Stimulated activated naive CD4-positive, alpha-beta T cell (primary cell): Measurements from ENCODE around the gene SNX18.
"Not testable (repeated sequence)": the region's sequence is repeated elsewhere in the genome, so short reads cannot be mapped to it uniquely, and the experiment has no call there.

Source experiments
- DNase-seq, 6 experiments: peaks; one replicate each; lab custom pipeline; 2025; lab: John Stamatoyannopoulos, UW

SNX18 gene, protein sequence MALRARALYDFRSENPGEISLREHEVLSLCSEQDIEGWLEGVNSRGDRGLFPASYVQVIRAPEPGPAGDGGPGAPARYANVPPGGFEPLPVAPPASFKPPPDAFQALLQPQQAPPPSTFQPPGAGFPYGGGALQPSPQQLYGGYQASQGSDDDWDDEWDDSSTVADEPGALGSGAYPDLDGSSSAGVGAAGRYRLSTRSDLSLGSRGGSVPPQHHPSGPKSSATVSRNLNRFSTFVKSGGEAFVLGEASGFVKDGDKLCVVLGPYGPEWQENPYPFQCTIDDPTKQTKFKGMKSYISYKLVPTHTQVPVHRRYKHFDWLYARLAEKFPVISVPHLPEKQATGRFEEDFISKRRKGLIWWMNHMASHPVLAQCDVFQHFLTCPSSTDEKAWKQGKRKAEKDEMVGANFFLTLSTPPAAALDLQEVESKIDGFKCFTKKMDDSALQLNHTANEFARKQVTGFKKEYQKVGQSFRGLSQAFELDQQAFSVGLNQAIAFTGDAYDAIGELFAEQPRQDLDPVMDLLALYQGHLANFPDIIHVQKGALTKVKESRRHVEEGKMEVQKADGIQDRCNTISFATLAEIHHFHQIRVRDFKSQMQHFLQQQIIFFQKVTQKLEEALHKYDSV

DNA sequence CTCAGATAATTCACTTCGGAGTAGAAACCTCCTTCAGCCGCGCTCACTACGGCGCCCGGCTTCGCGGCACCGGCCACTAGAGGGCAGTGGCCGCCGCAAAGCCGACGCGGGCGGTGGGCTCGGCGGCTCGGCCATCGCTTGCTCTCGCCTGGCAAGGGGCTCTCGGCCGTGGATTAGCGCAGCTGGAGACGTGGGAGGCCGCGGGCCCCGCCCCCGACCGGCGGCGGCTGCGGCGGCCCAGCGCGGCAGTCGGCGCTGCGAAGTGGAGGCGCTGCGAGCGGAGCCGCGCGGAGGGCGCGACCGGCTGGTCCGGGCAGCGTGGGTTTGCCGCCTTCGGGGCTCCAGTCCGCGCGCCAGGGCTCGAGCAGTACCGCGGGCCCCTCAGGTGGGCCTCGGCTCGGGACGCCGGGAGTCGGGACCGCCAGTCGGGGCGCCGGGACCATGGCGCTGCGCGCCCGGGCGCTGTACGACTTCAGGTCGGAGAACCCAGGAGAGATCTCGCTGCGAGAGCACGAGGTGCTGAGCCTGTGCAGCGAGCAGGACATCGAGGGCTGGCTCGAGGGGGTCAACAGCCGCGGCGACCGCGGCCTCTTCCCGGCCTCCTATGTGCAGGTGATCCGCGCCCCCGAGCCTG lies at the start of gene SNX18:
Gene SNX18 (plus strand): TSS at position 248 of the 634 bp plus-strand sequence. CDS start 194 bp downstream, at position 442.
- DNase-seq, result peak; percentile 83 to 92 (median 88)

DNA sequence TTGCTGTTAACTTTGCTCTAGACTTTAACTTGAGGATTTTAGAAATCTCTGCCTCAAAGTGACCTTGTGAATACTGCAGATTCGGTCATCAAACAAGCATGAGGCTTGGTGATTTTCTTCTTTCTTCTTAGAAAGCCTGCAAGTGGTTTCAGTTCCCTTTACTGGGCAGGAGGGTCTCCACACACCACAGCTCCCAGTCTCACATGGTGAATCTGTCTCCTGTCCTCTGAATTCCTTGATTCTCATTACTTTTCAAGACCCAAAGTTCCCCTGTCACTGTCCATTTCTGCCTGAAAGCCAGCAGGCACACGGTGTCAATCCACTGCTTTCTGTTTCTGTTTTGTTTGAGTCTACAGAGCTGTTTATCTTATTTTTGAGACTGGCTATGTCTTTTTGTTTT lies 47.9 kb upstream of the SNX18 start:
- no peak for DNase-seq

DNA sequence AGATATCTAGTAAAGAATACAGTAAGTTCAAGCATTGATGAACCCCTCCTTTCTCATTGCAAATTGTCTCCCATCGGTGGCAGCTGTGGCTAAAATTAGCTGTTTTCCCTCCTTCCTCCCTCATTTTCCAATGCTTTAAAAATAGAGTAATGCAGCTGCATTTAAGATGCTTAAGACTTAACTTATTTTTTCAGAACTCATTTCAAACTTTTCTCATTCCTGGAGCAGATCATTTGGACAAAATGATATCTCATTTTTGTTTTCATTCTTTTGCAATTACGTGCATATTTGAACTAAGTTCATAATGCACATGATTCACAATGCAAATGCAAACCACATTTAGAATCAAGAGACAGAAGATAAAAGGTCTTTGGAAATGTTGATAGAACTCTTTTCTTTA lies 47.4 kb upstream of the SNX18 start:
- DNase-seq, result no peak

DNA sequence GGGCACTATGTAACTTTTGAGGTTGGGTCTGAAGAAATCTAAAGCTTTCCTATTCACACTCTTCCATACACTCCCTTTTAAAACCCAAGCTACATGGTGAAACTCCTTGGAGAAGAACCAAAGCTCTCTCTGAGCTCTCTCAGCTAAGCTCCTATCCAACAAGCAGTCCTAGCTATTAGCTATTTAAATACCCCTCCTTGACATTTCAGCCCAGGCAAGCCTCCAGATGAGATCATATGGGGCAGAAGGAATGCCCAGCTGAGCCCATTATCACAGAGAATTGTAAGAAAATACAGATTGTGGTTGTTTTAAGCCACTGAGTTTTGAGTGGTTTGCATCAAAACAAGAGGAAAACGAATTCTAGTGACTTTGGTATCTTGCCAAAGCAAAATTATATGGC lies 46.9 kb upstream of the SNX18 start:
- DNase-seq, result no peak

DNA sequence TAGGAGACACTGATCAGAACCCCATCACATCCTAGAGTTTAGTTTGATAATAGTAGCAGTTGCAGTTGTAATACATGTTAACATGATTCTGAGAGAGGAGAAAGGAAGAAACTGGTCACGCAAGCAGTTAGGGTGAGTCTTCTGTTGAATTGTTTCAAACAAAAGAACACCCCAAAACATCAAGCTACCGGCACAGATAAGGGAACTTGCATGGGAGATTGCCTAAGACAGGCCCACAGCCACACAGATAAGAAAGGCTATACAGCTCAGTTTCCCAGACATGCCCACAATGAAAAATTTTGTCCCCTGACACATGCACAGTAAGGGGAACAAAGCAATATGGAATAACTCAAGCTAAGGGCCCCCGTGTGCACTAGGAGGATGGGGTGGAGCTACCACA lies 46.2 kb upstream of the SNX18 start:
- DNase-seq, result no peak

DNA sequence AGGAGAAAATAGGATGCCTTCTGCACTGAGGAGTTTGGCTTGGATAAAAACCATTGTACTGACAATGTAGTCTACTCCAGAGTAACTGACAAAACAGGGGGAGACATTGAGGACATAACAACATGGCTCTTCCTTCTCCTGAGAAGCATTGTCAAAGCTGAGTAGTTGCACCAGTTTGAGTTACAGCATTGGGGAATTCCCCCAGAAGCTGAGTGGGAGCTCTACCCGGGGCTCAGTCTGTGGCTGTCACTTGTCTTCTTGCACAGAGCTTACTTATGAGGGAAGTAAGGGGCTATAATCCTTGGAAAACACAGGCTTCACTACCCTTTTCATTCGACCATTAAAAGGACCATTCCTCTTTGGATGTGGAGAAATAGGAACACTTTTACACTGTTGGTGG lies 40.9 kb upstream of the SNX18 start:
- DNase-seq, result no peak

DNA sequence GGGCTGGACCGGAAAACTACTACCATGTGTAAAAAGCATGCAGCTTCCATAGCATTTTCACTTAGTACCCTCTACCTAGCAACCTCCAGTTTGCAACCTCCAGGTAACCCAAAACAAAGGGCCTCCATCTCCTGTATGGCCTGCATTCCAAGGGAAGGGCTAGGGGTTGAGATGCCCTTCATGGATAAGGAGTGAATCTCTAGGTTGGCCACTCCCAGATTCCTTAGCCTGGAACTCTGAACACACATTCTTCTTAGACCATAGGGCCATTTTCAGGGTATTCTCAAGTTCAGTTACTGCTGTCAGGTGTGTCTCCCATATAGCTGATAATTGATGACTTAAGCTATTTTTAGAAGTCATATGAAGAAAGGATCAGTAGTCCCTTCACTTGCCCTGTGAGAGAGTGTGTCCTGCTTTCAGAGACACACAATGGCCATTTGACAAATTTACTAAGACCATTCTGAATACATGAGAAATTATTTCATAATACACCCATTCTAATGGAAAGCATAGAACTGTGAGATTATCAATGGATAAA lies 39.5 kb upstream of the SNX18 start:
- no peak for DNase-seq

DNA sequence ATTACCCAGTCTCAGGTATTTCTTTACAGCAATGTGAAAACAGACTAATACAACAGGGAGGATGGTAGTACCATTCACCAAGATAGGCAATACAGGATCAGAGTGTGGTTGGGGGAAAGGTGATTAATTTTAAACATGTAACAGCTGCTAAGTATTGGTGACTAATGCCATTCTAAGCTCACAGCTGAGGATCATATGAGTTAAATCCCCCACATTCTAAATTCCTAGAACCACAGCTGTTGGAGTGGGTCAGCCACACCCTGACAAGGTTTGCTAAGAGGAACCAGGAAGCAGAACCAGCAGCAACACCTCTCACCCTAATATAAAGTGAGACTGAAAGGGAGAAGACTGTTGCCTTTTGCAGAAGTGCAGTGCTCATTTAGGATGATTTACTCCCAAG lies 37.3 kb upstream of the SNX18 start:
- no peak for DNase-seq

DNA sequence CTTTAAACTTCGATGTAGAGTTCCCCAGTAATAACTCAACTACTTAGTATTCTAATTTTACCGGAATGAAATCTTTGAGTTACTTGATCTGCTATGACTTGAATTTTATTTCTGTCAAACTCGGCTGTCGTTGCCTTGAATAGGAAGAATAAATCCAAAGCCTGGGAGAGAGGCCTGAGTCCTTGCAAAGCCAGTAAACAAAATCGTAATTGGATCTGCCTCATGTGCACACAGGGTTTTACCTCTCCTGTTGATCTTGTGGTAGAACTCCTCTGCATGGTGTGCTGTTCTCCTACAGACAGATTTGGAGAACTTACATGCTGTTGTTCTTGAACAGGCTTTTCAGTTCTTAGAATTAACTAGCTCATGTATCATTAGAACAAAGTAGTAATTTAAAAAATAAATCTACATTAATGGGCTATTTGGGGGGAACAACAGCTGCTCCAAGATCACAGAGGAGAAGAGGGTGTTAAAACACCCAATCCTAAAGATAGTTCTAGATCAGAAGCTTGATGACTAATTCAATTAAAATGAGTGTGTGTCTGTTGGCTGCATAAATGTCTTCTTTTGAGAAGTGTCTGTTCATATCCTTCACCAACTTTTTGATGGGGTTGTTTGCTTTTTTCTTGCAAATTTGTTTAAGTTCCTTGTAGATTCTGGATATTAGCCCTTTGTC lies 33.2 kb upstream of the SNX18 start:
- no peak for DNase-seq

DNA sequence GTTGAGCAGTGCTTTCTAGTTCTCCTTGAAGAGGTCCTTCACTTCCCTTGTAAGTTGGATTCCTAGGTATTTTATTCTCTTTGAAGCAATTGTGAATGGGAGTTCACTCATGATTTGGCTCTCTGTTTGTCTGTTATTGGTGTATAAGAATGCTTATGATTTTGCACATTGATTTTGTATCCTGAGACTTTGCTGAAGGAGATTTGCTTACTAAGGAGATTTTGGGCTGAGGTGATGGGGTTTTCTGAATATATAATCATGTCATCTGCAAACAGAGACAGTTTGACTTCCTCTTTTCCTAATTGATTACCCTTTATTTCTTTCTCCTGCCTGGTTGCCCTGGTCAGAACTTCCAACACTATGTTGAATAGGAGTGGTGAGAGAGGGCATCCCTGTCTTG lies 31.9 kb upstream of the SNX18 start:
- DNase-seq, result not testable (repeated sequence)

DNA sequence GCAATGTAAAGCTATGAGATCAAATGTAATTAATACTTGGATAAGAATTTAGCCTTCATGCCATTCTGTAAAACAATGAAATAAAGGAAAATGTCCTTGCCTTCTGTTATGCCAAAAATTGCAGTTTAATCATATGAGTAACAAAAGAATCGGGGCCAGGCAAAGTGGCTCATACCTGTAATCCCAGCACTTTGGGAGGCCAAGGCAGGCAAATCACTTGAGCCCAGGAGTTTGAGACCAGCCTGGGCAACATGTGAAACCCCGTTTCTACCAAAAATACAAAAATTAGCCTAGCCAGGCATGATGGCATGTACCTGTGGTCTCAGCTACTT lies 27.9 kb upstream of the SNX18 start:
- DNase-seq, result not testable (repeated sequence)

DNA sequence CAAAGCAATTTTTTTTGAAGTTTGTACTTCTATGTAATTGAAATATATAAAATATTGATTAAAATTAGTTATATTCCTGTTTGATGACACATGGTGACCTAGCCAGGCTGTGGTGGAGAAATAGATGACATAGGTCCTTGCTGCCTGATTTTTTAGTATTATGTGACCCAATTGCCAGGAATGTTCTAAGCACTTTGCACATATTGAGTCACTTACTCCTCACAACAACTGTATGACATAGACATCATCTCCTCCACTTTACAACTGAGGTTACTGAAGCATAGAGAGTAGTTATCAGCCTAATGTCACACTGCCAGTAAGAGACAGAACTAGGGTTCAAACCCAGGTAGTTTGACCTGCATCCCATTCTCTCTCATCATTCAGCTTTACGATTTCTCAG lies 26.2 kb upstream of the SNX18 start:
- no peak for DNase-seq

DNA sequence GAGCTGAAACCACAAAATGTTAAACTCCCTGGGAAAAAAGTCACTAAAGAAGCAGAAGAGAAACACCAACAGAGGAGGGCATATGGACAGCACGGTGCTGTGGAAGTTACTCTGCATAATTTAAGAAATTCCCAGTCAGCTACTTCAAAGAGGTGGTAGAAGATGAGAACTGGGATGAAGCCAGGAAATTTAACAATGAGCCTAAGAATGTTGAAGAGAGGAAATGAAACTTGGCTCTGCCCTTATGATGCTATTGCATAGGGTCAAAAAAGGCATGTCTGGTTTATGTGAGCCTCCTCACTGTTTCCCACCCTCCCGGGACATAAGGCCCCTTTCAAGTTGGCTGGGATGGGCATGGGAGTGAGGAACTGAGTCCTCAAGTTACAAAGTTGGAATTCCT lies 25.4 kb upstream of the SNX18 start:
- no peak for DNase-seq

DNA sequence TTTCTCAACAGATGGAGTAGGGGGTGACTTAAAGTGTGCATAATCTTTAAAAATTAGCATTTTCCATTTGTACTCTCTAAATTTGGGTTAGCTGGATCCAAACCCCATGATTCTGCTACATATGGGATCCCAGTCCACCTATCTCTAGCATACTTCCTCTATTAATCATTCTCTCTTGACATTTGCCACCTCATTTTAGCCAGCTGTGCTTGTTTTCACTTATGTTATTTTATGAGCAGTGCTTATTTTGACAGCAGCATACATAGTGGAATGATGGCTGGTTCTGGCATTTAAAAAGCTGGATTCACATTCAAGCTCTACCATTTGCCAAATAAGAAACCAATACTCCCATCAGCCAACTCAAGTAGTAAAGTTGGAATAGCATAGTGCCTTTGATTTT lies 22.5 kb upstream of the SNX18 start:
- DNase-seq, result no peak

DNA sequence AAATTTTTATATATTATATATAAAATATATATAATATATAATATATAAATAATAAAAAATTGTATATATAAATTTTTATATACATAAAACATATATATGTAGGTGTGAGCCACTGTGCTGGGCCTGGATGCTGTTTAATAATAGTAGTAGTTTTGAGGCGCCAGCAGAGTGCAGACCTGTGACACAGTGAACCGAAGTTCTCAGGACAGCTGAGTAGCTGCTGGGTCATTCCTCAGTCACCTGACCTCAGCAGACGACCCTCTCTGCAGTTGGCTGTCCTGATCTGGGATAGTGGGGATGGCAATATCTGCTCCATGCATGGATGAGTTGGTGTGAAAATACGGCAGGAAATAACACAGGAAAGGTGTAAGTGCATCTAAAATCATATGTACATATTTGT lies 3.3 kb upstream of the SNX18 start:
- DNase-seq, result no peak

DNA sequence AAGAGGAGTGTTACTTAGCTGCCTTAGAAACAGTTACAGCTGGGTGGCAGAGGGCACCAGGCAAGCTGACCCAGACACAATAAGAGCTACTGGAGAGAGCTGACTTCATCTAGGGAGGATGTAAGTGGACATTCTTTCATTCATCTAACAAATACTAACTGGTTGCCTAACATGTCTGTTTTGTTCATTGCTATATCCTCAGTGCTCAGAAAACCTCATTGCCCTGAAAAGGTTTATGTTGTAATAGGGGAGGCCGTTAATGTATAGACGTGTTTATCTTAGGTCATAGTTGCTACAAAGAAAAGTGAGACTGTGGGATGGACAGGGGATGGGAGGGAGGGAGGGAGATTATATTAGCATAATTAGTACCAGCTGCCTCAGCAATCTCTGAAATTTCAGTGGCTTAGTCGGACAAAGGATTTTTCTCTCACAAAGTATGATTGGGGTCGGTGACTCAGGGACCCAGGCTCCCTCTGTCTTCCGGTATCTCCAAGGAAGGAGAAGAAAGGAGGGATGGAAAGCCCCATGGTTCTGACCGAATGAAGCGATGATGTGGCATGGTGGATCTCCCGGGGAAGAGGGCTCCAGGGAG lies 2.6 kb upstream of the SNX18 start:
- no peak for DNase-seq

DNA sequence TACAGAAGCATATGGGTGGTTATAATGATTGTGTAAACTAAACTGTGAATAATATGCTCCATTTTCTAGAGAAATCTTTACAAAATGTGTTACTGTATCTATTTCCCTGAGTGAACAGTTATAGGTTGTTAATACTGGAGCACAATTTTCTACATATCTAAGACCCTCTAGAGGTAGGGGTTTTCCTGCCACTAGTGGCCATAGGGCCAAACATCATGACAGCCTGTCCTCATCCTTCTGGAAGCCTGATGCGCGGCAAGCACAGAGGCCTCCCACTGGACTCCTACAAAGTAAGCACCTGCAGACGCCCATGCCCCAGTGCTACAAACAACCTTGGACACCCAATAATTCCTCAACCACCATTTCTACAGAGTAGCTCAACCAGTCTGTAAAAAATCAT lies 1.9 kb upstream of the SNX18 start:
- no peak for DNase-seq

DNA sequence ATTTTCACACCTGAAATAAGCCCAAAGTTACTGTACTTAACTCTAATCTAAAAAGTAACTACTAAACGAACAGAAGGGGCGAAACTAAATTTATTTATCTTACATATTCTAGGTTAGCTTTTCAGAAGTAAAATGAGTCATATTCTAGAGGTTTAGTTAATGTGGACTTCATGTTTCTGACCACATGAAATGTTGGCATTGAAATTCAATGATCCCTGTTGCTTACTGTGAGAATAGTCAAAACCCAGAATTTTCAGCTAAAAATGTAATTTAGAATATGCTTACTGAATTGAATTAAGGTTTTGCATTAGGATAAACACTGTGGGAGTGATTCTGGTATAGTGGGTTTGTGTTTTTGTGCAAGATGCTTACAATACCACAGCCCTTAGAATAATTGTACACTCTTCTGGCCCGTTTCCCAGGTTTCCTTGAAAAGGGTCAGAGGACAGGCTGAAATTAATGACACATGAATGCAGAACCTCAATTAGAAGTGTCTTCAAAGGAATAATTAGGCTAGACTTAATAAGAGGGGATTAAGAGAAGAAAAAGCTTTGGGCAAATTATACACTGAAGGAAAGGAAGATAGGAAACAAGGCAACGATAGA lies 1.4 kb upstream of the SNX18 start:
- DNase-seq, result no peak

DNA sequence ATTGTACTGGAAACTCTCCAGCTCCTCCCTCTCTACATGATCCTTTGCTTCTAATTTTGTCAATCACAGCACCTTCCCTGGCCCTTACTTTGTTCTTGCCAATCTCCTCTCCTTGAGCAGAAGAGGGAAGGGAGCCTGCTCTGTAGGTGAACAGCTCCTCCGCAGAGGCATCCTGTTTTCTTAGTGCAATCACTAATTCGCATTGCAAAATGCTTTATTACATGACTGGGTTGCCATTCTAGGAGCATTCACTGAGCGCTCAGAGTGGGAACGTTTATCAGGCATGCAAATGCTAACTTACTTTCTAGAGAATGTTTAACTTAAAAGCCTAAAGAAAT lies 416 bp upstream of the SNX18 start:
- DNase-seq, result peak in 1 of 6 experiments; percentile 38

DNA sequence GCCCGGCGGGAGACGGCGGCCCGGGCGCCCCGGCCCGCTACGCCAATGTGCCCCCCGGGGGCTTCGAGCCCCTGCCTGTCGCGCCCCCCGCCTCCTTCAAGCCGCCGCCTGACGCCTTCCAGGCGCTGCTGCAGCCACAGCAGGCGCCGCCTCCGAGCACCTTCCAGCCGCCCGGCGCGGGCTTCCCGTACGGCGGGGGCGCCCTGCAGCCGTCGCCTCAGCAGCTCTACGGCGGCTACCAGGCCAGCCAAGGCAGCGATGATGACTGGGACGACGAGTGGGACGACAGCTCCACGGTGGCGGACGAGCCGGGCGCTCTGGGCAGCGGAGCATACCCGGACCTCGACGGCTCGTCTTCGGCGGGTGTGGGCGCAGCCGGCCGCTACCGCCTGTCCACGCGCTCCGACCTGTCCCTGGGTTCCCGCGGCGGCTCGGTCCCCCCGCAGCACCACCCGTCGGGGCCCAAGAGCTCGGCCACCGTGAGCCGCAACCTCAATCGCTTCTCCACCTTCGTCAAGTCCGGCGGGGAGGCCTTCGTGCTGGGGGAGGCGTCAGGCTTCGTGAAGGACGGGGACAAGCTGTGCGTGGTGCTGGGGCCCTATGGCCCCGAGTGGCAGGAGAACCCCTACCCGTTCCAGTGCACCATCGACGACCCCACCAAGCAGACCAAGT lies 723 bp downstream of the SNX18 start:
- peak; percentile 18 to 65 (median 36) for DNase-seq

DNA sequence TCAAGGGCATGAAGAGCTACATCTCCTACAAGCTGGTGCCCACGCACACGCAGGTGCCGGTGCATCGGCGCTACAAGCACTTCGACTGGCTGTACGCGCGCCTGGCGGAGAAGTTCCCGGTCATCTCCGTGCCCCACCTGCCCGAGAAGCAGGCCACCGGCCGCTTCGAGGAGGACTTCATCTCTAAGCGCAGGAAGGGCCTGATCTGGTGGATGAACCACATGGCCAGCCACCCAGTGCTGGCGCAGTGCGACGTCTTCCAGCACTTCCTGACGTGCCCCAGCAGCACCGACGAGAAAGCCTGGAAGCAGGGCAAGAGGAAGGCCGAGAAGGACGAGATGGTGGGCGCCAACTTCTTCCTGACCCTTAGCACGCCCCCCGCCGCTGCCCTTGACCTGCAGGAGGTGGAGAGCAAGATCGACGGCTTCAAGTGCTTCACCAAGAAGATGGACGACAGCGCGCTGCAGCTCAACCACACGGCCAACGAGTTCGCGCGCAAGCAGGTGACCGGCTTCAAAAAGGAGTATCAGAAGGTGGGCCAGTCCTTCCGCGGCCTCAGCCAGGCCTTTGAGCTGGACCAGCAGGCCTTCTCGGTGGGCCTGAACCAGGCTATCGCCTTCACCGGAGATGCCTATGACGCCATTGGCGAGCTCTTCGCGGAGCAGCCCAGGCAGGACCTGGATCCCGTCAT lies 1.4 kb downstream of the SNX18 start:
- DNase-seq, result peak in 1 of 6 experiments; percentile 5
